K562 (cell line): ENCODE data around the gene CCM2. TPM values are rescaled to one million over a fixed set of nuclear protein-coding genes. Genes with fewer than 3 reads are reported as not detected.

Experiments
- AFF1 ChIP-seq, 2 experiments: fragments of 450-650 bp; IDR thresholded peaks; 2 replicates each; pipeline ENCODE4 v1.6.1; 2018; ENCODE audit warnings: mild to moderate bottlenecking in 2 of 2, low read depth in 1 of 2; ENCODE audit not compliant: partially characterized antibody in 2 of 2
- ARID3B ChIP-seq: fragments of 250-450 bp; sonication (Bioruptor Pico); IDR thresholded peaks from 2 replicates; pipeline ENCODE4 v1.4.0; 2020; ENCODE audit warnings: borderline replicate concordance
- CCAR2 ChIP-seq: fragments of 200-400 bp; formaldehyde crosslinking; IDR thresholded peaks from 2 replicates; pipeline ENCODE4 v1.6.1; 2017; ENCODE audit warnings: mild to moderate bottlenecking, low read depth, low read length
- CSDE1 ChIP-seq, 2 experiments: fragments of 450-650 bp; IDR thresholded peaks; 2 replicates each; pipeline ENCODE4 v1.6.1; 2016; ENCODE audit warnings: mild to moderate bottlenecking in 1 of 2
- HMGXB4 ChIP-seq: sonication (generic); formaldehyde crosslinking; IDR thresholded peaks from 2 replicates; pipeline ENCODE4 v1.8.1; 2023; ENCODE audit warnings: mild to moderate bottlenecking, missing genetic modification reagents
- JUNB ChIP-seq: fragments of 450-650 bp; formaldehyde crosslinking; conservative IDR thresholded peaks from 2 replicates; pipeline ENCODE4 v1.4.0; 2020; ENCODE audit warnings: mild to moderate bottlenecking
- MED1 ChIP-seq: sonication (generic); formaldehyde crosslinking; IDR thresholded peaks from 2 replicates; pipeline ENCODE4 v1.8.1; 2023; ENCODE audit warnings: missing genetic modification reagents, borderline replicate concordance
- MXI1 ChIP-seq: IDR thresholded peaks from 2 replicates; pipeline ENCODE4 v1.6.1; 2011; ENCODE audit warnings: low read depth, mild to moderate bottlenecking, improper control_type of control experiment, low read length
- RBM39 ChIP-seq: fragments of 200-400 bp; formaldehyde crosslinking; optimal IDR thresholded peaks from 2 replicates; pipeline ENCODE3; 2018; ENCODE audit warnings: low read depth, low read length
- RNF2 ChIP-seq: sonication (generic); IDR thresholded peaks from 2 replicates; pipeline ENCODE4 v1.6.1; 2016
- SNRNP70 ChIP-seq: fragments of 200-400 bp; formaldehyde crosslinking; optimal IDR thresholded peaks from 2 replicates; pipeline ENCODE3; 2017; ENCODE audit warnings: low read depth, low read length
- STAT5B ChIP-seq: fragments of 250-450 bp; sonication (Bioruptor Pico); IDR thresholded peaks from 2 replicates; pipeline ENCODE4 v1.8.0; 2021; ENCODE audit warnings: mild to moderate bottlenecking, inconsistent platforms
- ZFPM2 ChIP-seq: fragments of 250-450 bp; sonication (Bioruptor Pico); IDR thresholded peaks from 2 replicates; pipeline ENCODE4 v1.5.1; 2022; ENCODE audit warnings: mild to moderate bottlenecking
- ZFX ChIP-seq: sonication (generic); formaldehyde crosslinking; IDR thresholded peaks from 2 replicates; pipeline ENCODE4 v1.8.0; 2022; ENCODE audit warnings: mild to moderate bottlenecking, missing genetic modification reagents, moderate library complexity
- ZHX1 ChIP-seq: fragments of 150-350 bp; conservative IDR thresholded peaks from 2 replicates; pipeline ENCODE4 v1.6.1; 2014; ENCODE audit warnings: low read length
- ZNF121 ChIP-seq: sonication (generic); formaldehyde crosslinking; conservative IDR thresholded peaks from 2 replicates; pipeline ENCODE4 v1.8.0; 2022; ENCODE audit warnings: missing genetic modification reagents
- ZNF175 ChIP-seq: fragments of 200-800 bp; sonication (Bioruptor generic); IDR thresholded peaks from 2 replicates; pipeline ENCODE4 v1.6.1; 2016; ENCODE audit warnings: low read depth, mild to moderate bottlenecking, missing genetic modification characterization, missing compliant biosample characterization
- ZNF57 ChIP-seq: fragments of 450-650 bp; formaldehyde crosslinking; IDR thresholded peaks from 2 replicates; pipeline ENCODE4 v1.4.0; 2020; ENCODE audit warnings: mild to moderate bottlenecking, moderate library complexity
- ZNF584 ChIP-seq: fragments of 200-800 bp; sonication (Bioruptor generic); IDR thresholded peaks from 2 replicates; pipeline ENCODE4 v1.6.1; 2016; ENCODE audit warnings: low read depth, mild to moderate bottlenecking, missing genetic modification characterization, missing compliant biosample characterization
- ZNF699 ChIP-seq: fragments of 250-450 bp; sonication (Bioruptor Pico); IDR thresholded peaks from 2 replicates; pipeline ENCODE4 v1.8.0; 2021; ENCODE audit warnings: mild to moderate bottlenecking, moderate library complexity; ENCODE audit not compliant: insufficient replicate concordance
- polyA plus RNA-seq, 8 experiments: library from polyadenylated mRNA; depleted of rRNA in 4 of 8; stranded (reverse) in 5 of 8; unstranded in 3 of 8; fragments of >200 nt; fragmentation: Nextera tagmentation in 2 of 8; fragmentation: Illumina TruSeq in 1 of 8; extraction: Ambion mirVana in 2 of 8; extraction: Trizol in 1 of 8; gene quantifications; 2 replicates each; pipeline versions ENCODE4 v1.2.1 to v1.2.3, GENCODE V29; 2011 to 2014; ENCODE audit warnings: inconsistent platforms in 1 of 8, missing spikeins in 1 of 8
- total RNA-seq, 7 experiments: library from RNA; depleted of rRNA in 6 of 7; stranded (reverse); fragments of >200 nt in 6 of 7; fragmentation: Illumina TruSeq in 2 of 7; extraction: Trizol in 2 of 7; gene quantifications; 2 replicates each; pipeline versions ENCODE4 v1.2.1 to v1.2.3, GENCODE V29; 2011 to 2021; ENCODE audit warnings: low replicate concordance in 1 of 7

The CCM2 gene
- total and polyA plus RNA-seq, 9 of the 15 experiments (the other 6 are each of a cell fraction or from before 2014, with no cell fraction given), result 0.41 to 38.6 (median 25.9) TPM

- TF ChIP-seq HMGXB4 (CRISPR knock-in tag) (no peak), AFF1 (IDR thresholded peaks at IDR 0.05; ENCODE audit: low read depth in 1 of 2, partially characterized antibody in 2 of 2) (peak in 1 of 2 experiments; percentile 51), JUNB (CRISPR knock-in tag) (no peak), ZFPM2 (no peak), ZNF699 (CRISPR knock-in tag) (no peak), ZNF57 (CRISPR knock-in tag) (no peak), ARID3B (CRISPR knock-in tag) (no peak), STAT5B (CRISPR knock-in tag) (no peak), MED1 (CRISPR knock-in tag) (no peak), CCAR2 (no peak), RNF2 (no peak), ZNF175 (CRISPR knock-in tag) (no peak), ZNF584 (CRISPR knock-in tag) (no peak), CSDE1 (IDR thresholded peaks at IDR 0.05) (no peak), SNRNP70 (no peak), ZFX (CRISPR knock-in tag) (no peak), MXI1 (no peak), RBM39 (no peak), ZHX1 (no peak), ZNF121 (CRISPR knock-in tag) (no peak)
These were observed 12.0 kb upstream of the CCM2 start (continued) for GRCh38 chr7:44987996-44988395.
